ENCODE data around the gene CCNYL1. TPM values are rescaled to one million over a fixed set of nuclear protein-coding genes. Genes with fewer than 3 reads are reported as not detected.
"Not testable (repeated sequence)": the region's sequence is repeated elsewhere in the genome, so short reads cannot be mapped to it uniquely, and the experiment has no call there.

CCNYL1 gene
- total RNA-seq, 1 donor from 2014 or later = 7.1 TPM

- H3K4me1 ChIP-seq = no peaks in the 10 kb centered on the region
- H3K4me3 ChIP-seq = no peak overlapping the region
- intact Hi-C loops (cut with DNase I) = no loop called here
- H3K9me3 ChIP-seq = no peaks in the 10 kb centered on the region
- no peak for TF ChIP-seq POLR2AphosphoS5 (IDR thresholded peaks at IDR 0.05; ENCODE audit: insufficient read depth in 1 of 2, low read depth in 1 of 2)
- no peak for TF ChIP-seq CTCF (IDR thresholded peaks at IDR 0.05)
- no peak for TF ChIP-seq POLR2A (IDR thresholded peaks at IDR 0.05)
- H3K27ac ChIP-seq = no peak overlapping the region
- no peak for DNase-seq (ENCODE audit: extremely low spot score in 2 of 2)
- no peaks in the 10 kb centered on the region for H3K36me3 ChIP-seq
- H3K27me3 ChIP-seq = no peaks in the 10 kb centered on the region
Measured at GRCh38 chr2:207754498-207755383, 43.3 kb downstream of the CCNYL1 start.

- H3K27ac ChIP-seq = no peak overlapping the region
- intact Hi-C loops (cut with DNase I) = no loop called here
- no peak for DNase-seq (ENCODE audit: extremely low spot score in 2 of 2)
- TF ChIP-seq POLR2A (IDR thresholded peaks at IDR 0.05) = no peak
- no peak for TF ChIP-seq POLR2AphosphoS5 (IDR thresholded peaks at IDR 0.05; ENCODE audit: insufficient read depth in 1 of 2, low read depth in 1 of 2)
- TF ChIP-seq CTCF (IDR thresholded peaks at IDR 0.05) = no peak
- H3K9me3 ChIP-seq = no peaks in the 10 kb centered on the region
- H3K4me3 ChIP-seq = no peak overlapping the region
- no peaks in the 10 kb centered on the region for H3K27me3 ChIP-seq
- no peaks in the 10 kb centered on the region for H3K36me3 ChIP-seq
- H3K4me1 ChIP-seq = no peaks in the 10 kb centered on the region
Measured at GRCh38 chr2:207758025-207758424, 46.6 kb downstream of the CCNYL1 start.

GRCh38 chr2:207759890-207760289 lies 48.5 kb downstream of the CCNYL1 start:
- Histone ChIP-seq H3K4me3 (no peak overlapping the region), H3K27ac (no peak overlapping the region), H3K36me3 (no peaks in the 10 kb centered on the region), H3K4me1 (no peaks in the 10 kb centered on the region), H3K27me3 (no peaks in the 10 kb centered on the region), H3K9me3 (no peaks in the 10 kb centered on the region)
- no peak for TF ChIP-seq CTCF (IDR thresholded peaks at IDR 0.05)
- intact Hi-C loops (cut with DNase I) = loop anchor here (10.0 kb wide), 1 partner anchor 135 kb away; the partner anchor contains the start of gene METTL21A
- no peak for DNase-seq (ENCODE audit: extremely low spot score in 2 of 2)

GRCh38 chr2:207760453-207760852 lies 49.0 kb downstream of the CCNYL1 start:
- Histone ChIP-seq H3K36me3 (no peaks in the 10 kb centered on the region), H3K27me3 (no peaks in the 10 kb centered on the region), H3K4me1 (no peaks in the 10 kb centered on the region), H3K4me3 (no peak overlapping the region), H3K9me3 (no peaks in the 10 kb centered on the region), H3K27ac (no peak overlapping the region)
- no peak for DNase-seq (ENCODE audit: extremely low spot score in 2 of 2)
- intact Hi-C loops (cut with DNase I) = loop anchor here (10.0 kb wide), 1 partner anchor 136 kb away; the partner anchor contains the start of gene METTL21A
- no peak for TF ChIP-seq CTCF (IDR thresholded peaks at IDR 0.05)
- TF ChIP-seq POLR2AphosphoS5 (IDR thresholded peaks at IDR 0.05; ENCODE audit: insufficient read depth in 1 of 2, low read depth in 1 of 2) = no peak
- TF ChIP-seq POLR2A (IDR thresholded peaks at IDR 0.05) = no peak

- intact Hi-C loops (cut with DNase I) = loop anchor here (10.0 kb wide), 1 partner anchor 137 kb away; the partner anchor contains the start of gene METTL21A
- not testable (repeated sequence) for H3K27ac ChIP-seq; H3K27me3 ChIP-seq; H3K9me3 ChIP-seq; H3K4me1 ChIP-seq; H3K36me3 ChIP-seq; H3K4me3 ChIP-seq; DNase-seq (ENCODE audit: extremely low spot score in 2 of 2)
Measured at GRCh38 chr2:207761426-207761825, 50.0 kb downstream of the CCNYL1 start.

Data from vagina (tissue), 2 donors.